ENCODE measurements around the gene HS3ST2.

DNA sequence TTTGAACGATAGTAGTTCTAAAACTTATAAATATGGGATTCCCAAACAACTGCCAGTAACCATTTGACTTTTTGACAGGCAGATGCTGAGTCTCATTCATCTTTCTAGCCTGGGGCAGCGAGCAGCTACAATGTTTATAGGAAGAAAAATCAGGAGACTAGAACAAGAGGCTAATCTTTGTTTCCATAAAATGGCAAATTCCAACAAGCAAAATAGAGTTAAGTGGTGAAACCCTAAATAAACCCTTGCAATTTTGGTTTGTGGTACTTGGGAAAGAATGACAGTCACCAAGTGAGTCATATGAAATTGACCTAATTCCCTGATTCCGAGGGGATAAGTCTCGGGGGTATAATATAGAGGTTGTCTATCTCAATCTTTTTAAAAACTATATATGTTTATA, 27.3 kb upstream of the HS3ST2 start:
- TF ChIP-seq NFIC (IDR thresholded peaks at IDR 0.05; ENCODE audit: borderline replicate concordance) (no peak), MEF2A (IDR thresholded peaks at IDR 0.05; ENCODE audit: borderline replicate concordance, low read depth) (no peak), SMC3 (IDR thresholded peaks at IDR 0.05; ENCODE audit: low read depth, low read length) (no peak), POLR2AphosphoS5 (IDR thresholded peaks at IDR 0.05; ENCODE audit: low read depth, low read length) (no peak)
- TF ChIP-seq, protein P1, sequence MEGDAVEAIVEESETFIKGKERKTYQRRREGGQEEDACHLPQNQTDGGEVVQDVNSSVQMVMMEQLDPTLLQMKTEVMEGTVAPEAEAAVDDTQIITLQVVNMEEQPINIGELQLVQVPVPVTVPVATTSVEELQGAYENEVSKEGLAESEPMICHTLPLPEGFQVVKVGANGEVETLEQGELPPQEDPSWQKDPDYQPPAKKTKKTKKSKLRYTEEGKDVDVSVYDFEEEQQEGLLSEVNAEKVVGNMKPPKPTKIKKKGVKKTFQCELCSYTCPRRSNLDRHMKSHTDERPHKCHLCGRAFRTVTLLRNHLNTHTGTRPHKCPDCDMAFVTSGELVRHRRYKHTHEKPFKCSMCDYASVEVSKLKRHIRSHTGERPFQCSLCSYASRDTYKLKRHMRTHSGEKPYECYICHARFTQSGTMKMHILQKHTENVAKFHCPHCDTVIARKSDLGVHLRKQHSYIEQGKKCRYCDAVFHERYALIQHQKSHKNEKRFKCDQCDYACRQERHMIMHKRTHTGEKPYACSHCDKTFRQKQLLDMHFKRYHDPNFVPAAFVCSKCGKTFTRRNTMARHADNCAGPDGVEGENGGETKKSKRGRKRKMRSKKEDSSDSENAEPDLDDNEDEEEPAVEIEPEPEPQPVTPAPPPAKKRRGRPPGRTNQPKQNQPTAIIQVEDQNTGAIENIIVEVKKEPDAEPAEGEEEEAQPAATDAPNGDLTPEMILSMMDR (IDR thresholded peaks at IDR 0.05), result no peak
